OCI-LY3 (cell line): ENCODE data around the gene NDUFB2.
A peak's percentile ranks its signal among the peaks of the same experiment; 100 is the strongest.

Experiments used
- H2AFZ ChIP-seq: fragments of 200-600, 300-600 bp; shearing (Covaris generic); 2 replicates; pipeline ENCODE4 v1.6.0; 2014; ENCODE audit warnings: antibody characterized with exemption, low read depth, low read length
- H3K27ac ChIP-seq: fragments of 200-600, 300-600 bp; sonication (generic); 2 replicates; pipeline ENCODE4 v1.5.1; 2014; ENCODE audit warnings: mild to moderate bottlenecking, low read length, moderate library complexity, mixed read lengths
- H3K27me3 ChIP-seq: fragments of 200-600, 300-600 bp; sonication (generic); 2 replicates; pipeline ENCODE4 v1.6.1; 2014; ENCODE audit warnings: low read depth, low read length, mixed read lengths
- H3K36me3 ChIP-seq: fragments of 200-600, 300-600 bp; sonication (generic); replicated peaks from 2 replicates; pipeline ENCODE3; 2014; ENCODE audit warnings: low read depth, low read length, mixed read lengths
- H3K4me1 ChIP-seq: fragments of 300-600, 200-600 bp; sonication (generic); 2 replicates; pipeline ENCODE4 v1.6.1; 2014; ENCODE audit warnings: low read length, mixed read lengths
- H3K4me2 ChIP-seq: fragments of 200-600, 300-600 bp; sonication (generic); 2 replicates; pipeline ENCODE4 v1.6.1; 2014; ENCODE audit warnings: low read length, mixed read lengths
- H3K4me3 ChIP-seq: fragments of 300-600, 200-600 bp; sonication (generic); 2 replicates; pipeline ENCODE4 v1.5.1; 2014; ENCODE audit warnings: antibody characterized with exemption, mild to moderate bottlenecking, low read length, moderate library complexity
- H3K79me2 ChIP-seq: fragments of 300-600, 200-600 bp; shearing (Covaris generic); 2 replicates; pipeline ENCODE4 v1.6.1; 2014; ENCODE audit warnings: mild to moderate bottlenecking, low read length, mixed read lengths
- H3K9ac ChIP-seq: fragments of 300-600, 200-600 bp; shearing (Covaris generic); 2 replicates; pipeline ENCODE4 v1.6.0; 2014; ENCODE audit warnings: mild to moderate bottlenecking, low read length, moderate library complexity
- H3K9me3 ChIP-seq: fragments of 200-600, 300-600 bp; shearing (Covaris generic); 2 replicates; pipeline ENCODE4 v1.6.1; 2014; ENCODE audit warnings: low read length, mixed read lengths; ENCODE audit not compliant: insufficient read depth
- H4K20me1 ChIP-seq: fragments of 200-600, 300-600 bp; sonication (generic); 2 replicates; pipeline ENCODE4 v1.6.1; 2016; ENCODE audit warnings: low read length, mixed read lengths; ENCODE audit not compliant: insufficient read depth
- EZH2phosphoT487 ChIP-seq: fragments of 200-600 bp; shearing (Covaris generic); IDR thresholded peaks from 2 replicates; pipeline ENCODE4 v1.6.1; 2018; ENCODE audit warnings: antibody characterized with exemption, mixed run types, low read depth
- TF ChIP-seq, protein P1 (sequence below): fragments of 200-600, 300-600 bp; sonication (generic); IDR thresholded peaks from 2 replicates; pipeline ENCODE4 v1.5.1; 2014; ENCODE audit warnings: antibody characterized with exemption, low read length, low read depth

Gene NDUFB2

DNA sequence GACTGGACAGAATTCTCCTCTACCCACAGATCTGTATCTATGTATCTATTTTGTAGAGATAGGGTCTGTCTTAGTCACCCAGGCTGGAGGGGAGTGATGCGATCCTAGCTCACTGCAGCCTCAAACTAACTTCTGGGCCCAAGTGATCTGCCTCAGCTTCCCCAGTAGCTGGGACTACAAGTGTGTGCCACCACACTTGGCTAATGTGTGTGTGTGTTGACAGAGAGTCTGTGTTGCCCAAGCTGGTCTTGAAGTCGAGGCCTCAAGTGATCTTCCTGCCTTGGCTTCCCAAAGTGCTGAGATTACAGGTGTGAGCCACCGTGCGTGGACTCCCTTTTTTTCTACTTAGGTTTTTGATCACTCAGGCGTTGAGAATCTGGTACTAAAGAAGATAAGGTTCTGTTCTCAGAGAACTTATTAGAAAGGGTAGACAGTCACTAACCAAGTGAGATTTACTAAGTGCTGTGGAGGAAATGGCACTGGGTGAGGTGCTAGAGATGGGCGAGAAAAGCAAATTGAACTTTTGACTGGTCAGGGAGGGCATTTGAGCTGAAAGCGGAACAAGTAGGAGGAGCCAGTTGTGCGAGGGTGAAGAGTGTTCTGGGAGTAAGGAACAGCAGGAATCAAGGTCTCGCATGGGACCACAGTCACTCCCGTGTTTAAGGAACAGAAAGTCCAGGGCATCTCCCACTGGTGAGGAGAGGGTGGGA lies 18.0 kb downstream of the NDUFB2 start:
- no peak overlapping the region for H3K9ac ChIP-seq
- H3K4me1 ChIP-seq, result peaks cover 3% of the 10 kb centered on the region
- no peak overlapping the region for H2AFZ ChIP-seq
- H4K20me1 ChIP-seq, result no peaks in the 10 kb centered on the region
- peaks cover 6% of the 10 kb centered on the region for H3K36me3 ChIP-seq
- no peaks in the 10 kb centered on the region for H3K79me2 ChIP-seq
- no peak overlapping the region for H3K4me3 ChIP-seq
- no peaks in the 10 kb centered on the region for H3K9me3 ChIP-seq
- no peak overlapping the region for H3K27ac ChIP-seq
- H3K4me2 ChIP-seq, result no peak overlapping the region
- TF ChIP-seq, protein P1, sequence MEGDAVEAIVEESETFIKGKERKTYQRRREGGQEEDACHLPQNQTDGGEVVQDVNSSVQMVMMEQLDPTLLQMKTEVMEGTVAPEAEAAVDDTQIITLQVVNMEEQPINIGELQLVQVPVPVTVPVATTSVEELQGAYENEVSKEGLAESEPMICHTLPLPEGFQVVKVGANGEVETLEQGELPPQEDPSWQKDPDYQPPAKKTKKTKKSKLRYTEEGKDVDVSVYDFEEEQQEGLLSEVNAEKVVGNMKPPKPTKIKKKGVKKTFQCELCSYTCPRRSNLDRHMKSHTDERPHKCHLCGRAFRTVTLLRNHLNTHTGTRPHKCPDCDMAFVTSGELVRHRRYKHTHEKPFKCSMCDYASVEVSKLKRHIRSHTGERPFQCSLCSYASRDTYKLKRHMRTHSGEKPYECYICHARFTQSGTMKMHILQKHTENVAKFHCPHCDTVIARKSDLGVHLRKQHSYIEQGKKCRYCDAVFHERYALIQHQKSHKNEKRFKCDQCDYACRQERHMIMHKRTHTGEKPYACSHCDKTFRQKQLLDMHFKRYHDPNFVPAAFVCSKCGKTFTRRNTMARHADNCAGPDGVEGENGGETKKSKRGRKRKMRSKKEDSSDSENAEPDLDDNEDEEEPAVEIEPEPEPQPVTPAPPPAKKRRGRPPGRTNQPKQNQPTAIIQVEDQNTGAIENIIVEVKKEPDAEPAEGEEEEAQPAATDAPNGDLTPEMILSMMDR, result no peak
- TF ChIP-seq EZH2phosphoT487, result no peak
- H3K27me3 ChIP-seq, result no peaks in the 10 kb centered on the region

DNA sequence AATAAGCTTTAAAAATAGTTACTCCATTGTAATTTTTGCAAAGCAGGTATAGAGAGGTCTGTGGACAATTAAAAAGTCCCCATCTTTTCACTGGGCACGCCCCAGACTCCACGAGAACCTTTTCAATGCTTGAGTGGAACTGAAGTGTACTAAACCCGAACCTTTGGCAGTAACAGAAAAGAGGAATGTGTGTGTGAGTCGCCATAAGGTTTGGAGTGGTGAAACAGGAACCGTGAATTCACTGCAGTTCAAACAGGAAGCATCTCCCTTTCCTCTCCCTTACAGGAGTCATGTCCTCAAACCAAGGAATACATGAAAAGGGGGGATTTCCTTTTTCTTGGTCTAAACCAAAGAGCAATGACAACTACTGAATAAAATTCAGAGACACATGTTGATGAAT lies 23.2 kb downstream of the NDUFB2 start:
- H3K27me3 ChIP-seq, result no peaks in the 10 kb centered on the region
- 0 out of 2 replicates have a peak, but pooled peaks cover 3% of the 10 kb centered on the region for H4K20me1 ChIP-seq
- H3K9me3 ChIP-seq, result no peaks in the 10 kb centered on the region
- peak overlapping the region; percentile 0; the same call in 1 of the 2 replicates for H3K4me2 ChIP-seq
- peaks cover 11% of the 10 kb centered on the region for H3K4me1 ChIP-seq
- no peak for TF ChIP-seq EZH2phosphoT487
- TF ChIP-seq, protein P1, result no peak
- no peaks in the 10 kb centered on the region for H3K79me2 ChIP-seq
- no peak overlapping the region for H2AFZ ChIP-seq
- no peak overlapping the region for H3K9ac ChIP-seq
- no peak overlapping the region for H3K4me3 ChIP-seq
- peaks cover 4% of the 10 kb centered on the region for H3K36me3 ChIP-seq
- no peak overlapping the region for H3K27ac ChIP-seq

DNA sequence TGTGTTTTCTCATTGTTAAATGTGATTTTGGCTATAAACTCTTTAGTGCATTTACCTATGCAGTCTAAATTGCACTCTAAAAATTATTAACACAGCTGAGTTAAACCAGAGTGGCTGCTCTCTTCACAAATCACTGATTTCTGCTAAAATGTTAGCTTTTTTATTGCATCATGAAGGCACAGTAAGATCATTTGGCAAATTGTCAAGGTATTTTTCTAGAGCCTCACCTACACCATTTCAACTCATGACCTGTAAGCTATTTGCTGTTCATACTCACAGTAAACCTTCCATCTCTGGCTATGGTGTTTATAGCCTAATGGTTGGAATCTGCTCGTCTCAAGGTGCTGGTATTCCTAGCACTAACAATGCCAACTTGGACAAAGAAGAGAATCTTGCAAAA lies 25.7 kb downstream of the NDUFB2 start:
- Histone ChIP-seq H3K4me3 (no peak overlapping the region), H4K20me1 (0 out of 2 replicates have a peak, but pooled peaks cover 3% of the 10 kb centered on the region), H3K4me1 (peaks cover 11% of the 10 kb centered on the region), H3K27ac (no peak overlapping the region), H3K9me3 (no peaks in the 10 kb centered on the region), H3K9ac (no peak overlapping the region), H3K36me3 (peaks cover 7% of the 10 kb centered on the region), H3K4me2 (no peak overlapping the region), H3K79me2 (no peaks in the 10 kb centered on the region), H3K27me3 (no peaks in the 10 kb centered on the region), H2AFZ (no peak overlapping the region)
- TF ChIP-seq EZH2phosphoT487, result no peak
- TF ChIP-seq, protein P1, result no peak

DNA sequence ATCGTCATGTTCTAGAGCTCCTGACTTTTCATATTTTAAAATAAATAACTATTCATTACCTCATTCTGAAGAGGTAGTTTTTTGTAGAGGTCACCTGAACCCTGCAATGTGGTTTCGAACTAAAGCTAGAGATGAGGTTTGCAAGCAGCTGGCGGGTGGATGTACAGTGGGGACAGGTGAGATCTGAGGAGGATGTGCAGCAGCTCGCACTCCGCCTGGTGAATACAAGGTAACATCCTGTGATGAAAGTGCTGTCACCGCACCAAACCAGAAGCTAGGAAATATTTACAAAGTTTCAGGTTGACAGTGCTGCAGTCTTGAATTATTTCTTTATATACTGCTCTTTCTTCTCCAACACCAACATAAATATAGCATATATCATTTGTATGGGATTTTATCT lies 26.5 kb downstream of the NDUFB2 start:
- Histone ChIP-seq H3K4me3 (no peak overlapping the region), H2AFZ (no peak overlapping the region), H3K79me2 (no peaks in the 10 kb centered on the region), H4K20me1 (0 out of 2 replicates have a peak, but pooled peaks cover 3% of the 10 kb centered on the region), H3K4me2 (no peak overlapping the region), H3K27ac (no peak overlapping the region), H3K9ac (no peak overlapping the region), H3K9me3 (no peaks in the 10 kb centered on the region), H3K4me1 (peaks cover 11% of the 10 kb centered on the region), H3K36me3 (peaks cover 7% of the 10 kb centered on the region), H3K27me3 (no peaks in the 10 kb centered on the region)
- no peak for TF ChIP-seq EZH2phosphoT487
- TF ChIP-seq, protein P1, result no peak
